GM18858 (cell line): ENCODE data around the gene ITFG1.
"Not testable (repeated sequence)": the region's sequence is repeated elsewhere in the genome, so short reads cannot be mapped to it uniquely, and the experiment has no call there.

Experiments used
- ATAC-seq: cut with Tn5 transposase; IDR thresholded peaks from one replicate; pipeline ENCODE4 v1.9.1; 2021; ENCODE audit not compliant: unreplicated experiment

ITFG1 gene

DNA sequence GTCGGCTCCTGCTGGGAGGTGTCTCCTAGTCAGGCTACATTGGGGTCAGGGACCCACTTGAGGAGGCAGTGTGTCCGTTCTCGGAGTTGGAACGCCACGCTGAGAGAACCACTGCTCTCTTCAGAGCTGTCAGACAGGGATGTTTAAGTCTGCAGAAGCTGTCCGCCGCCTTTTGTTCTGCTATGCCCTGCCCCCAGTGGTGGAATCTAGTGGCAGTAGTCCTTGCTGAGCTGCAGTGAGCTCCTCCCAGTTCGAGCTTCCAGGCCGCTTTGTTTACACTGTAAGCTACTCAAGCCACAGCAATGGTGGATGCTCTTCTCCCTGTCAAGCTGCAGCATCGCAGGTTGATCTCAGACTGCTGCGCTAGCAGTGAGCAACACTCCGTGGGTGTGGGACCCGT is 36.0 kb downstream of the ITFG1 start:
- no peak for ATAC-seq

DNA sequence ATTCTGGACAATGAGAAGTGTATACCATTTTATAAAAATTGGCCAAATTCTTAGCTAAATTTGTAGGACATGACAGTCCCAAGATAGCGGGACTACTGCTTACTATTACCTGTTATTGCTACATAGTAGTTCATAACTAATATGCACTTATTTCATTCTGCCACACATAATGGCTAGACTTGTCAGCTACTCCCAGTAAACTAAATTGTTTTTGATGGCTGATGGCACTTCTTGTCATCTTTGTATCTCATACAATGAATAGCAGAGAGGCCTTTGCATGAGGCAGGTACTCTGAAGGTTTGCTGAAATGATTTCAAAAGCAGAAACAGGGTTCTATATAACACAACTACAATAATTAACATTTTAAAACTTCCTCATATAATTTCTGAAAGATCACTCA is 44.0 kb downstream of the ITFG1 start:
- no peak for ATAC-seq

GRCh38 chr16:47413041-47413440 is 47.8 kb downstream of the ITFG1 start:
- no peak for ATAC-seq

- no peak for ATAC-seq
Measured at GRCh38 chr16:47408491-47408890, 52.4 kb downstream of the ITFG1 start.

- ATAC-seq = no peak
Measured at GRCh38 chr16:47395733-47396498, 64.9 kb downstream of the ITFG1 start.

DNA sequence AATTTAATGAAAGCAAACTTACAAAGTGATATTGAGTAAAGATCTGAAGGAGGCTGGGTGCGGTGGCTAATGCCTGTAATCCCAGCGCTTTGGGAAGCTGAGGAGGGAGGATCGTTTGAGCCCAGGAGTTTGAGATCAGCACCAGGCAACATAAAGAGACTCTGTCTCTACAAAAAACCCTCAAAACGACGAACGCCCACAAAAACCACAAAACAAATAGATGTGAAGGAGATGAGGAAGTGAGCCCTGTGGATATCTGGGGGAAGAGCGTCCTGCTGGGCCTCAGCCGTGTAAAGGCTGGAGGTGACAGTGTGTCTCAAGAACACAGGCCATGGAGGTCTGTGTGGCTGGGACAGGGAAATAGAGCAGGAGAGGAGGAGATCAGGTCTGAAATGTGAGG is 68.8 kb downstream of the ITFG1 start:
- ATAC-seq = peak; percentile 90

GRCh38 chr16:47388705-47389104 is 72.2 kb downstream of the ITFG1 start:
- ATAC-seq = no peak

DNA sequence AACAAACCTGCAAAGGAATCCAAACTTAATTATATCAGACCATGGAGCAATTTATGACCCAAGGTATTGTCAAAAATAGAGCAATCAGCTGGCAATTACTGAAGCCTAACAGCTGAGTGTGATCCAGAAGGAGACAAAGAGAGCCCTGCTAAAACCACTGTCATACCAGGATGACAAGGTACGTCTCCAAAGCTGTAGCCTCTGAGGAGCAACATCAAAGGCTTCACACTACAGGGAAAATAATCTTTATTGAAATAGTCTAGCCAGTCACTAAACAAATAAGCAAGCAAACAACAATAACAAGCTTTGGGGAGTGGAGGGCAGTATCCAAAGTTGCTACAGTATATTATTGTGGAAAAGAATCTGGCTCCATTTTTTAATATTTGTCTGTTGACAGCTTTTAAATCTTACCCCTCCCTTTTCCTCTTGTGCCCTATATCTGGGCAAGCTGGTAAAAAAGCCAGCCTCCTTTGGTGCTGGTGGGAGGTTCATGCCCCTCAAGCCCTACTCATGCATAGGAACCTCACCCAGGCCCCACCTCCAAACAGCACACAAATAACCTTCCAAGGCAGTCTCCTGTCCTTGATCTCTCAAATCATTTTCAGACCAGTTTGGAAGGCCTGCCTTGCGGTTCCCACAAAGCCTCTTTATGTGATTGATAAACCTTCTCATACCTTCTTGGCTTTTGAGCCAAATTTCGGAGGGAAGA is 73.7 kb downstream of the ITFG1 start:
- ATAC-seq = no peak

GRCh38 chr16:47386201-47386718 is 74.6 kb downstream of the ITFG1 start:
- ATAC-seq = no peak

- ATAC-seq = no peak
Measured at GRCh38 chr16:47382362-47382761, 78.5 kb downstream of the ITFG1 start.

- ATAC-seq = no peak
Measured at GRCh38 chr16:47377154-47377553, 83.7 kb downstream of the ITFG1 start.

- no peak for ATAC-seq
Measured at GRCh38 chr16:47375423-47375822, 85.4 kb downstream of the ITFG1 start.

GRCh38 chr16:47374629-47375028 is 86.2 kb downstream of the ITFG1 start:
- ATAC-seq = no peak

DNA sequence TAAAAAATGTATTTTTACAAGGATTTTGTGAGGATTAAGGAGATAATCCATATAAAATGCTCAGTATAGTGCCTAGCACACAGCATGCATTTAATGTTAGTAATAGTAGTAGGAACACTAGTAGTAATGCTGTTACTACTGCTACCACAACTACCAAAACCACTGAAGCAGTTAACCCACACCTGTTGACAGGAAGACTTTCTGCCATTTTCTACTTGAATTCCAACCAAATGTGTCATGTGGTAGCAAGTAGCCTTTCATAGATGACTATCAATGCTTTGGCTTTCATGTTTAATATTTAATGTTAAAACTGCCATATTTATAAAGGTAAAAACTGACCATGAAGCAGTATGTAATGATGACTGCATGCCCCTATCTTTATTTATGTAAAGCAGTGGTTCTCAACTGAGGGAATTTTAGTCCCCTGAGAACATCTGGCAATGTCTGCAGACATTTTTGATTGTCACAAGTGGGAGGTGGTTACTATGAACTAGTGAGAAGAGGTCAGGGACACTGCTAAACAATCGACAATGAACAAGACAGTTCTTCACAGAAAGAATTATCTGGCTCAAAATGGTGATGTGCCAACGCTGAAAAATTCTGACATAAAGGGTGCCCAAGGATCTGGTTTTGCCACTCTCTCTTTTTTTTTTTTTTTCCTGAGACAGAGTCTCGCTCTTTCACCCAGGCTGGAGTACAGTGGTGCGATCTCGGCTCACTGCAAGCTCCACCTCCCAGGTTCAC is 89.4 kb downstream of the ITFG1 start:
- ATAC-seq = no peak

DNA sequence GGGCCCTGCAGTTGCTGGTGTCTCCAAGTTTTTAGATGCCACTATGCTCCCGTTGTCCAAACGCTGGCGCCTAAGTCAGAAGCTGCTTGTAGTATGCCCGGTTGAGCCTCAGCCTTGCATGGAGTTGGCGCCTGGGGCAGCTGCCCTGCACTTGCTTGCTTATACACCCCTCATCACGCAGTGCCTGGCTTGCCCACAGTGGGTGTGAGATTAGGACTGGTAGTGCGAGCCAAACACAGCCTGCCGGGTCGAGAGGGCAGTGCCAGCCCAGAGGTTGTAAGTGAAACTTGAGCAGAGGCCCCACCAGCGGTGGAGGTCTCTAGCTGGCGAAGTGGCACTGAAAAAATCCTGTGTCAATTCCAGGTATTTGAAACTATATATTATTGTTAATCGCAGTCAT is 90.3 kb downstream of the ITFG1 start:
- no peak for ATAC-seq

GRCh38 chr16:47366228-47366627 is 94.6 kb downstream of the ITFG1 start:
- ATAC-seq = no peak

DNA sequence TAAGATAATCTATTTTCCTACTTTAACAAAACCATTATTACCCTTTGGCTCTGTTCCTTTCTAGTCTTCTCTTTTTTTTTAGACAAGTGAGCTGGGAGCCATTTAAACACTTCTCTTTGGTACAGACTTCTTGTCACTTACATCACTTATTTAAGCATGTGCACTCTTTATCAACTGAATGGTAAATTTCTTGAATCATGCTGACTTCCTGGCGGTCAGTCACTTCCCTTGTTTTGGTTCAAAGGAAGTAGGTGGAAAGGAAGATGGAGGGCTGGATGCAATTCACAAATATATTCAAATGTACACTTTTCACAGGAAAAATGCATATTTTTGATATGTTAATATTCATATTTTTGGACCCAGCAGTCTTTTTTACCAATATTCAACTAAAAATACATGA is 97.1 kb downstream of the ITFG1 start:
- no peak for ATAC-seq

DNA sequence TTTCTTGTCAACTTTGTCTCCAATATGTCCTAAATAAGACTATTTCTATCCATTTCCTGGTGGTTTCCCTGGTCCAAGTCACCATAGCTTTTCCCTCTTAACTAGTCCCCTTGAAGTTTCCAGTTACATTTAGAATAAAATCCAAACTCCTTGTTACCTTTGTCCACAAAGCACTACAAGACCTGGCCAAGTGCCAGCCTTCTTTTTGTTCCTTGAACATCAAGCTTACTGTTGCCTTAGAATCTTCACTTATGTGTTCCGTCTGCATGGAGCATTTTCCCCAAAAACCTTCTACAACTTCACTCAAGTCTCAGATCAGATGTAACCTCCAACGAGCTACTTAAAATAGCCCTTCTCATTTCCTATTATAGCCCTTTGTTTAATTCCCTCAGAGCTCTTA is 101.4 kb downstream of the ITFG1 start:
- no peak for ATAC-seq

GRCh38 chr16:47358816-47359215 is 102.0 kb downstream of the ITFG1 start:
- ATAC-seq = no peak

DNA sequence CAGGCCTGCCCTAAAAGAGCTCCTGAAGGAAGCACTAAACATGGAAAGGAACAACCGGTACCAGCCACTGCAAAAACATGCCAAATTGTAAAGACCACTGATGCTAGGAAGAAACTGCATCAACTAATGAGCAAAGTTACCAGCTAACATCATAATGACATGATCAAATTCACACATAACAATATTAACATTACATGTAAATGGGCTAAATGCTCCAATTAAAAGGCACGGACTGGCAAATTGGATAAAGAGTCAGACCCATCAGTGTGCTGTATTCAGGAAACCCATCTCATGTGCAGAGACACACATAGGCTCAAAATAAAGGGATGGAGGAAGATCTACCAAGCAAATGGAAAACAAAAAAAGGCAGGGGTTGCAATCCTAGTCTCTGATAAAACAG is 111.8 kb downstream of the ITFG1 start:
- ATAC-seq = not testable (repeated sequence)

DNA sequence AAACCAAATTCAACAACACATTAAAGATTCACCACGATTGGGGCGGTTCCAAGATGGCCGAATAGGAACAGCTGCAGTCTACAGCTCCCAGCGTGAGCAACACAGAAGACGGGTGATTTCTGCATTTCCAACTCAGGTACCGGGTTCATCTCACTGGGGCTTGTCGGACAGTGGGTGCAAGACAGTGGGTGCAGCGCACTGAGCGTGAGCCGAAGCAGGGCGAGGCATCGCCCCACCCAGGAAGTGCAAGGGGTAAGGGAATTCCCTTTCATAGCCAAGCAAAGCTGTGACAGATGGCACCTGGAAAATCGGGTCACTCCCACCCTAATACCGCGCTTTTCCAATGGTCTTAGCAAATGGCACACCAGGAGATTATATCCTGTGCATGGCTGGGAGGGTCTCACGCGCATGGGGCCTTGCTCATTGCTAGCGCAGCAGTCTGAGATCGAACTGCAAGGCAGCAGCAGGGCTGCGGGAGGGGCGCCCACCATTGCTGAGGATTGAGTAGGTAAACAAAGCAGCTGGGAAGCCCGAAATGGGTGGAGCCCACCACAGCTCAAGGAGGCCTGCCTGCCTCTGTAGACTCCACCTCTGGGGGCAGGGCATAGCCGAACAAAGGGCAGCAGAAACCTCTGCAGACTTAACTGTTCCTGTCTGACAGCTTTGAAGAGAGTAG is 113.7 kb downstream of the ITFG1 start:
- not testable (repeated sequence) for ATAC-seq
